C4-2B (cell line): ENCODE results near the gene FAM193A.

Source experiments
- ZFX ChIP-seq: fragments of 450-650 bp; IDR thresholded peaks from 2 replicates; pipeline ENCODE4 v1.6.1; 2017
- TF ChIP-seq, protein P1 (sequence below): fragments of 450-650 bp; conservative IDR thresholded peaks from 2 replicates; pipeline ENCODE4 v1.5.1; 2017; ENCODE audit warnings: mild to moderate bottlenecking

GRCh38 chr4:2593003-2593402, 56.6 kb downstream of the FAM193A start:
- TF ChIP-seq ZFX, result no peak
- TF ChIP-seq, protein P1, sequence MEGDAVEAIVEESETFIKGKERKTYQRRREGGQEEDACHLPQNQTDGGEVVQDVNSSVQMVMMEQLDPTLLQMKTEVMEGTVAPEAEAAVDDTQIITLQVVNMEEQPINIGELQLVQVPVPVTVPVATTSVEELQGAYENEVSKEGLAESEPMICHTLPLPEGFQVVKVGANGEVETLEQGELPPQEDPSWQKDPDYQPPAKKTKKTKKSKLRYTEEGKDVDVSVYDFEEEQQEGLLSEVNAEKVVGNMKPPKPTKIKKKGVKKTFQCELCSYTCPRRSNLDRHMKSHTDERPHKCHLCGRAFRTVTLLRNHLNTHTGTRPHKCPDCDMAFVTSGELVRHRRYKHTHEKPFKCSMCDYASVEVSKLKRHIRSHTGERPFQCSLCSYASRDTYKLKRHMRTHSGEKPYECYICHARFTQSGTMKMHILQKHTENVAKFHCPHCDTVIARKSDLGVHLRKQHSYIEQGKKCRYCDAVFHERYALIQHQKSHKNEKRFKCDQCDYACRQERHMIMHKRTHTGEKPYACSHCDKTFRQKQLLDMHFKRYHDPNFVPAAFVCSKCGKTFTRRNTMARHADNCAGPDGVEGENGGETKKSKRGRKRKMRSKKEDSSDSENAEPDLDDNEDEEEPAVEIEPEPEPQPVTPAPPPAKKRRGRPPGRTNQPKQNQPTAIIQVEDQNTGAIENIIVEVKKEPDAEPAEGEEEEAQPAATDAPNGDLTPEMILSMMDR, result no peak
